Stimulated activated CD8-positive, alpha-beta memory T cell treated with anti-CD3 and anti-CD28 coated beads, Interleukin-7, amount 100 ng/mL, for 1 hour (primary cell): ENCODE data around the gene DNAAF1.
"Not testable (repeated sequence)": the region's sequence is repeated elsewhere in the genome, so short reads cannot be mapped to it uniquely, and the experiment has no call there.

Source experiments
- DNase-seq, 2 donors: peaks; one replicate each; pipeline ENCODE4 v3.0.0-alpha.2; 2020; ENCODE audit warnings: low read depth in 2 of 2

Gene DNAAF1

GRCh38 chr16:84183911-84184591 lies 38.9 kb downstream of the DNAAF1 start:
- DNase-seq = no peak

- no peak for DNase-seq
Observed at GRCh38 chr16:84184775-84185174, 39.7 kb downstream of the DNAAF1 start.

DNA sequence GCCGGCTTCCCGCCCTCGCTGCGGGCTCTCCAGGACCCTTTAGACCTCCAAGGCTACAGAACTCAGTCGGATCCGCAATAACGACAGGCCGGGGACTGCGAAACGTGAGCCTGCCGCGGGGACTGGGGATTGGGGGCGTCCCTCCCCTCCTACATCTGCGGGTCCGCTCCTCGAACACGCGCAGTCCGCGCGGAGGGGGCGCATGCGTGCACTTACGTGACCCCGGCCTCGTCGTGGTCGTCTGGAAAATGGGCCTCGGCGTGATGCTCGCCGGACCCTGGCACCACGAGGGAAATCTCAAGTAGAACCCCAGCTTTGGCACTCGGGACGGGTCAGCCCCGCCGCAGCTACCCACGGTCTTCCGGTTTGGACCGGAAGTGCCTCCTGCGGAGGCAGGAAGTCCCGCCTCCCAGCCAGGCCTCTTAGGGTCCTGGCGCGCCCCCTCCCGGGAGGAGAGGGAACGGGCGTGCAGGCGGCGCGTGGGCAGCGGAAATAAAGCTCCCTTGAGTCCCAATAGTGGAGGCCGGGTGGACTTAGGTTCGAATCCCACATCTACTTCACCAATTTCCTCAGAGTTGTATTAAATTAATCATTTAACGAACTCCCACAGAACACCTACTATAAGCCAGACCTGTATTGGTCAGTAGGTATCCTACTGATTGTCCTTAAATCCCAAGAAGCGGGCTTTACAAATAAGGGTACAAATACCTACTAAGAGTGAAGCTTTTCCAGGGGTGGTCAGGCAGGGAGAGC lies 41.8 kb downstream of the DNAAF1 start, which contains the start of gene TAF1C:
Gene TAF1C, minus strand, starts transcription at position 373 of the 753 bp plus-strand sequence. CDS start 2,069 bp downstream, outside the sequence.
- peak; percentile 81 to 83 for DNase-seq

DNA sequence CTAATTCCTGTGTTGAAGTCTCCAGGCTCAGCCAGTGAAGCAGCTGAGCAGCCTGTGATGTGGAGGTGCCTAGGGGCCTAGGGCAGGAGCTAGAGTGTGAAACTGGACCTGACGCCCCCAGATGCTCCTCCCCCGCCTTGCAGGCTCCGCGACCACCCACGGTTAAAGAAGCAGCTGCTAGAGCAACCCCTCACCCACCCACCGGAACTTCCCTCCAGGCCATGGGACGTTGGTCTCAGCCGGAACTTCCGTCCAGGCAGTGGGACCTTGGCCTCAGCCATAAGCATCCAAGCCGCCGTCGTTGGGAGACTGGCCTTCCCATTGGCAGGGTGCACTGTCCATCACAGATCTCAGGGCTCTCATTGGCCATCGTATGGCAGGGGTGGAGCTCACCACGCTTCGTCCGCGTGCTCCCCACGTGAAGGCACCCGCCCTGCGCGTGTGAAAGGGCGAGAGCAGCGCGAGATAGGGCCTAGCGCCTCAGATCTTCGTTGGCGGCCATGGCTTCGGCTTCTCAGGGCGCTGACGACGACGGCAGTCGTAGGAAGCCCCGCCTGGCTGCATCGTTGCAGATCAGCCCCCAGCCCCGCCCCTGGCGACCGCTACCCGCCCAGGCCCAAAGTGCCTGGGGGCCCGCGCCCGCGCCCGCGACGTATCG lies 45.8 kb downstream of the DNAAF1 start, which contains the start of gene ADAD2:
Gene ADAD2, plus strand, starts transcription at position 427 of the 658 bp plus-strand sequence. Its CDS starts 74 bp downstream, at position 501.
- no peak for DNase-seq

GRCh38 chr16:84191466-84191865 lies 46.4 kb downstream of the DNAAF1 start:
- DNase-seq = no peak

- no peak for DNase-seq
Observed at GRCh38 chr16:84193480-84193879, 48.4 kb downstream of the DNAAF1 start.

- DNase-seq = no peak
Observed at GRCh38 chr16:84194018-84194417, 48.9 kb downstream of the DNAAF1 start.

DNA sequence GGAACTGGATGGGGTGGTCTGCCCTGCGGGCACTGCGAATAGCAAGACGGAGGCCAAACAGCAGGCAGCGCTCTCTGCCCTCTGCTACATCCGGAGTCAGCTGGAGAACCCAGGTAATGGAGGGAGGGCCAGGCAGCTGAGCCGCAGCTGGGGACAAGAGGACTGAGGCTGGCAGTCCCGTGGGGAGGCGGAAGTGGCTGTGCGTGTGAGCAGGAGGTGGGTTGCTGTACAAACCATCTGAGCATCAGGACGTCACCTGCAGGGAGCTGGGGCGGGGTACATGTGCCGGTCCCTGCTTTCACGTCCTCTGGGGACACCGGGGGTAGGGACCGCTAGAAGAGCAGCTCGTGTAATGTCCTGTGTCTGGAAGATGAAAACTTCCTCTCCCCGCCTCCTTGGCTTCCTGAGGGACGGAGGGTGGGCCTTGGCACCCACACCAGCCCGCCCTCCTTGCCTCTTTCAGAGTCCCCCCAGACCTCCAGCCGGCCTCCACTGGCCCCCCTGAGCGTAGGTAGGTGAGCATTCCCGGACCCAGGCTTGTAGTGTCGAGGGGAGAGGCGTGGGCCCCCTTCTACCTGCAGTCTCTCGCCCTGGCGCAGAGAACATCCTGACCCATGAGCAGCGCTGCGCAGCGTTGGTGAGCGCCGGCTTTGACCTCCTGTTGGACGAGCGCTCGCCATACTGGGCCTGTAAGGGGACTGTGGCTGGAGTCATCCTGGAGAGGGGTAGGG lies 49.5 kb downstream of the DNAAF1 start:
- no peak for DNase-seq

DNA sequence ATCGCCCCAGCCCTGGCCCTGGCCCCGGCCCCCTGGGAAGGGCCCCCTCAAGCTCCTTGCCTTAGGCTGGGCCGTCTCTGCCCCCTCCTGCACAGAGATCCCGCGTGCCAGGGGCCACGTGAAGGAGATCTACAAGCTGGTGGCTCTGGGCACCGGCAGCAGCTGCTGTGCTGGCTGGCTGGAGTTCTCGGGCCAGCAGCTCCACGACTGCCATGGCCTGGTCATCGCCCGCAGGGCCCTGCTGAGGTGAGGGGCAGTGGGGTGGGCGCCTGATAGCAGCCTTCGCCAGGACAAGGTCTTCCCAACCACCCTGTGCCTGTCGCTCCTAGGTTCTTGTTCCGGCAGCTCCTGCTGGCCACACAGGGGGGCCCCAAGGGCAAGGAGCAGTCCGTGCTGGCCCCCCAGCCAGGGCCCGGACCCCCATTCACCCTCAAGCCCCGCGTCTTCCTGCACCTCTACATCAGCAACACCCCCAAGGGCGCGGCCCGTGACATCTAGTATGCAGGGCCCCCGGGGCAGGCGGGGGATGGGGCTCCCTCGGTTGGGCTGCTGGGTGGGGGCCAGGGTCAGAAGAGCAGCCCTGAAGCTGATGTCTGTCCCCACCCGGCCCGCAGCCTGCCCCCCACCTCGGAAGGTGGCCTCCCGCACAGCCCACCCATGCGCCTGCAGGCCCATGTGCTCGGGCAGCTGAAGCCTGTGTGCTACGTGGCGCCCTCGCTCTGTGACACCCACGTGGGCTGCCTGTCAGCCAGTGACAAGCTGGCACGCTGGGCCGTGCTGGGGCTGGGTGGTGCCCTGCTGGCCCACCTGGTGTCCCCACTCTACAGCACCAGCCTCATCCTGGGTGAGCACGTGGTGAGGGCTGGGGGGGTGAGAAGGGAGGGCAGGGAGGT lies 50.3 kb downstream of the DNAAF1 start:
- no peak for DNase-seq

DNA sequence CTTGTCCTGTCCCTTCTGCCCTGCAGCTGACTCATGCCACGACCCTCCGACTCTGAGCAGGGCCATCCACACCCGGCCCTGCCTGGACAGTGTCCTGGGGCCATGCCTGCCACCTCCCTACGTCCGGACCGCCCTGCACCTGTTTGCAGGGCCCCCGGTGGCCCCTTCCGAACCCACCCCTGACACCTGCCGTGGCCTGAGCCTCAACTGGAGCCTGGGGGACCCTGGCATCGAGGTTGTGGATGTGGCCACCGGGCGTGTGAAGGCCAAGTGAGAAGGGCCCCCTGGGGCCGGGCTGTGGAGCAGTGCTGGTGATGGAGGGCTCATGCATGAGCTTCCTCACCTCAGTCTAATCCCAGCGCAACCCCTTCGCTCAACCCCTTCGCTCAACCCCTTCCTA lies 51.0 kb downstream of the DNAAF1 start:
- no peak for DNase-seq

DNA sequence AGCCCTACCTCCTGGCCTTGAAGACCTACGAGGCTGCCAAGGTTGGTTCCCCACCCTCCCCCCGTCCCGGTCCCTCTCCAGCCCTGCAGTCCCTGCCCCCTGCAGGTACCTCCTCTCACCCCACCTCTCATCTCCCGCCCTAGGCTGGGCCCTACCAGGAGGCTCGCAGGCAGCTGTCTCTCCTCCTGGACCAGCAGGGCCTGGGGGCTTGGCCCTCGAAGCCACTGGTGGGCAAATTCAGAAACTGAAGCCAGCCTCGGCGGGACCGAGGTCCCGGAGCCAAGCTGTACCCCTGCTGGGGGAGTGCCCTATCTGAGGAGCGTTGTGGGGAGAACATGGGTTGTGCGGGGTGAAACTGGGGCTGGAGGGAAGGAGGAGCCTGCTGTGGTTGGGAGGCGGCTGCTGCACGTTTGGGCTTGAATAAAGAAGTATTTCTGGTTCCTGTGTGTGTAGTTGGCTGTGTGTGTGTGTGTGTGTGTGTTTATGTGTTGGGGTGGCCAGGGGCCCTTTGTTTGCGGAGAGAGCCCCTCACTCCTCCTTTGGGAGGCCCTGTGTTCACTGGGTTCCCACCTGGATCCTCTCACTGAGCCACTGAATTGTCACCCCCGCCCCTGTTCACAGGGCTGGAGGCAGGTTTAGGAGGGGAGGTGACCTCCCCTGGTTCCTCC lies 51.8 kb downstream of the DNAAF1 start:
- no peak for DNase-seq

GRCh38 chr16:84197466-84198128 lies 52.5 kb downstream of the DNAAF1 start:
- DNase-seq = no peak

DNA sequence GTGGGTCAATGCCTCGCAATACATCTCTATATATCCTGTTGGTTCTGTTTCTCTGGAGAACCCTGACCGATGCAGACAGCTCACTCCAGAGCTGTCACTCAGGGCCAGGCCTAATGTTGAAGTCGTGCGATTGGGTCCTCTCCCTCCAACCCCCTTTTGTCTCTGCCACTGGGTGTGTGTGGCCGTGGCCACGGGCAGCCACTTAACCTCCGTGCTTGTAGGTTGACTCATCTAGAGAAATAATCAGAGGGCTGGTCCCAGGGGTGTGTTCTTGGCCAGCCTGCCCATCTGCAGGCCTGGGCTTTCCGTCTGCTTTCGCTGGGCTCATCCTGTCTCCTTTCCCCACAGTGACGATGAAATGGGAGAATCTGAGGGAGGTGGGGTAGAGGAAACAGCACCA lies 53.3 kb downstream of the DNAAF1 start:
- no peak for DNase-seq

DNA sequence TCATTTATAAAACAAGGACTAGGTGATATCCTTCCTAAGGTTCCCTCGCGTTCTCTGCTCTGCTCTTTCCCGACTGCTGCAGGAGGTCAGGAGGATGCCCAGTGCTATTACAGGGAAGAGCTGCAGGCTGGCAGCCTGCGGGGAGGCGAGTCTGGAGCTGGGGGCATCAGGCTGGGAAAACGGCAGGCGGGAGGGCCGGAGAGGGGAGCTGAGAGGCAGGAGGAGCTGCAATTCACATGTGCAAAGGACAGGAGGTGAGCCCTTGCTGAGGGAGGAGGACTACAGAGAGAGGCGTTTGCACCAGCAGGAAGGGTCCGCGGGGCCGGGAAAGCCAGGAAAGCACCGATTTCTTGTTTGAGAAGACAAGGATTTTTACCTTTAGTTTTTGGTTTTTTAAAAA lies 54.0 kb downstream of the DNAAF1 start:
- DNase-seq = no peak

DNA sequence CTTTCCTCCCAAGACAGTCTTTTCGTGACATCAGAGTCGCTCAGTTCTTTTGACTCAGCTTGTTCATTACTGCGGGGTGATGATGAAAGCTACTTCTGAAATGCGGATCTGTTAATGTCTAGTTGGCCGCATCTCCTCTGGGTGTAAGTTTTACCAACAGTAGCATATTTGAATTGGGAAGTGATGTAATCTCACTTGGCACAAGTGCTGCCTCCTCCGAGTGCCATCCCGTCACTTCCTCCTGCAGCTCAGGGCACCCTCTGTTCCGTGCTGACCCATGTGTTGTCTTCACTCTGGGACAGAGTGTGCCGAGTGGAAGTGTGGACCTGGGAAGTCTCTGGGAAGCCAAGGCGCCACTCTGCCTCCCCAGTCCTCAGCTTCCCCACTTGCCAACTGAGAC lies 54.8 kb downstream of the DNAAF1 start:
- no peak for DNase-seq

- not testable (repeated sequence) for DNase-seq
Observed at GRCh38 chr16:84204551-84204950, 59.4 kb downstream of the DNAAF1 start.

DNA sequence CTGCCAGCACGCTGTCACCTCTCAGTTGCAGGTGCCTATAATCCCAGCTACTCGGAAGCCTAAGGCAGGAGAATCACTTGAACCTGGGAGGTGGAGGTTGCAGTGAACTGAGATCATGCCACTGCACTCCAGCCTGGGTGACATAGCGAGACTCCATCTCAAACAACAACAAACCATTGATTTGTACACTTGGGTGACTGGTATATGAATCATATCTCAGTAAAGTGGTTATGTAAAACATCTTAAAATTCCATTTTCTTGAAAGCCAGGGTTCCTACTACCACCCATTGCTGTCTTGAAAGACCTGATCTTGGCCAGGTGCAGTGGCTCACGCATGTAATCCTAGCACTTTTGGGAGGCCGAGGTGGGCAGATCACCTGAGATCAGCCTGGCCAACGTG lies 60.0 kb downstream of the DNAAF1 start:
- DNase-seq = not testable (repeated sequence)

- DNase-seq = no peak
Observed at GRCh38 chr16:84205976-84206691, 61.0 kb downstream of the DNAAF1 start.

- no peak for DNase-seq
Observed at GRCh38 chr16:84207251-84207650, 62.1 kb downstream of the DNAAF1 start.
